Testis (tissue), 3 donors: Measurements from ENCODE around the gene STIM2. TPM values are rescaled to one million over a fixed set of nuclear protein-coding genes. Genes with fewer than 3 reads are reported as not detected.
A peak's percentile ranks its signal among the peaks of the same experiment; 100 is the strongest.

Experiments
- DNase-seq: peaks from one replicate; pipeline ENCODE4 v3.0.0-alpha.2; 2019
- H3K27ac ChIP-seq, 2 donors: fragments of 200-600 bp; sonication (generic); one replicate each; pipeline ENCODE4 v1.5.1; 2019
- H3K27me3 ChIP-seq: fragments of 200-600 bp; sonication (generic); one replicate; pipeline ENCODE4 v1.5.1; 2019
- H3K36me3 ChIP-seq: fragments of 200-600 bp; sonication (generic); one replicate; pipeline ENCODE4 v1.5.1; 2017; ENCODE audit warnings: low read depth; ENCODE audit errors: missing control alignments
- H3K4me1 ChIP-seq: fragments of 200-600 bp; sonication (generic); one replicate; pipeline ENCODE4 v1.5.1; 2019
- H3K4me3 ChIP-seq, 2 donors: fragments of 200-600 bp; sonication (generic); one replicate each; pipeline ENCODE4 v1.5.1; 2017 to 2019
- H3K9me3 ChIP-seq: fragments of 200-600 bp; sonication (generic); one replicate; pipeline ENCODE4 v1.5.1; 2017
- CTCF ChIP-seq, 3 experiments: fragments of 450-650 bp in 2 of 3; fragments of 200-600 bp in 1 of 3; sonication (generic) in 1 of 3; IDR thresholded peaks; one replicate each; pipeline ENCODE4 v1.5.1; 2016 to 2019; ENCODE audit warnings: antibody characterized with exemption in 3 of 3, mild to moderate bottlenecking in 2 of 3, moderate library complexity in 1 of 3
- POLR2A ChIP-seq: fragments of 450-650 bp; IDR thresholded peaks from one replicate; pipeline ENCODE4 v1.6.1; 2017; ENCODE audit warnings: antibody characterized with exemption, mild to moderate bottlenecking, moderate library complexity
- WGBS, 2 donors: methylation state at CpG; one replicate each; pipeline ENCODE4 v1.1.5; 2018; 5-methylcytosine and 5-hydroxymethylcytosine counted together
- intact Hi-C: fragments of 100-400 bp; cut with DNase I; formaldehyde crosslinking; loops from one replicate; pipeline ENCODE4 v1.15.1; 2023; ENCODE audit warnings: low total_unique reads
- polyA plus RNA-seq: library from polyadenylated mRNA; stranded (reverse); fragments of 350-450 nt; fragmentation: Illumina TruSeq; extraction: RNeasy Lipid Tissue Mini Kit (QIAGEN cat#74804); gene quantifications from one replicate; pipeline ENCODE4 v1.2.3, GENCODE V29; 2014; ENCODE audit warnings: low read depth, low replicate concordance; ENCODE audit not compliant: insufficient read depth
- total RNA-seq, 2 donors: library from RNA; depleted of rRNA; stranded (reverse); fragments of >200 nt; gene quantifications; one replicate each; pipeline ENCODE4 v1.2.3, GENCODE V29; 2016

The STIM2 gene
- total and polyA plus RNA-seq, 3 donors from 2014 or later = 14.3 to 35.0 (median 29.4) TPM

GRCh38 chr4:27046851-27047250, 186.2 kb downstream of the STIM2 start:
- no peaks in the 10 kb centered on the region for H3K4me1 ChIP-seq
- H3K27me3 ChIP-seq = no peaks in the 10 kb centered on the region
- intact Hi-C loops = no loop called here
- H3K36me3 ChIP-seq = no peaks in the 10 kb centered on the region
- H3K9me3 ChIP-seq = no peaks in the 10 kb centered on the region
- no peak overlapping the region for H3K4me3 ChIP-seq
- no peak overlapping the region for H3K27ac ChIP-seq
- TF ChIP-seq POLR2A = no peak
- TF ChIP-seq CTCF (IDR thresholded peaks at IDR 0.05) = no peak
- WGBS, 2 donors = 31 to 55% methylated on average over 1 of the region's 1 CpG
- no peak for DNase-seq

- Histone ChIP-seq H3K9me3 (no peaks in the 10 kb centered on the region), H3K4me3 (no peak overlapping the region), H3K27me3 (no peaks in the 10 kb centered on the region), H3K36me3 (no peaks in the 10 kb centered on the region), H3K27ac (no peak overlapping the region), H3K4me1 (no peaks in the 10 kb centered on the region)
- 11 to 18% methylated on average over 19 of the region's 19 CpGs for WGBS, 2 donors
- intact Hi-C loops = no loop called here
- DNase-seq = no peak
- peak; percentile 44 to 80 (median 70) for TF ChIP-seq CTCF (IDR thresholded peaks at IDR 0.05)
- no peak for TF ChIP-seq POLR2A
Measured at GRCh38 chr4:27048429-27049238, 188.0 kb downstream of the STIM2 start.

GRCh38 chr4:27049239-27049829, 188.7 kb downstream of the STIM2 start:
- Histone ChIP-seq H3K27ac (no peak overlapping the region), H3K4me3 (no peak overlapping the region), H3K9me3 (no peaks in the 10 kb centered on the region), H3K27me3 (no peaks in the 10 kb centered on the region), H3K36me3 (no peaks in the 10 kb centered on the region), H3K4me1 (no peaks in the 10 kb centered on the region)
- intact Hi-C loops = no loop called here
- TF ChIP-seq CTCF (IDR thresholded peaks at IDR 0.05) (no peak), POLR2A (no peak)
- WGBS, 2 donors = 49 to 64% methylated on average over 6 to 8 of the region's 8 CpGs
- no peak for DNase-seq

GRCh38 chr4:27050731-27051130, 190.1 kb downstream of the STIM2 start:
- no peak for DNase-seq
- no peaks in the 10 kb centered on the region for H3K9me3 ChIP-seq
- H3K4me3 ChIP-seq = no peak overlapping the region
- TF ChIP-seq POLR2A (no peak), CTCF (IDR thresholded peaks at IDR 0.05) (no peak)
- no peaks in the 10 kb centered on the region for H3K4me1 ChIP-seq
- no peaks in the 10 kb centered on the region for H3K27me3 ChIP-seq
- no peaks in the 10 kb centered on the region for H3K36me3 ChIP-seq
- intact Hi-C loops = no loop called here
- no peak overlapping the region for H3K27ac ChIP-seq
- WGBS, 2 donors = 82 to 84% methylated on average over 3 of the region's 3 CpGs
